ENCODE measurements around the gene NCKIPSD. TPM values are rescaled to one million over a fixed set of nuclear protein-coding genes. Genes with fewer than 3 reads are reported as not detected.

Gene NCKIPSD
- total RNA-seq, 5 donors from 2014 or later (not counting 1 experiment from before 2014, with no cell fraction given), result 17.4 to 23.4 (median 20.4) TPM

DNA sequence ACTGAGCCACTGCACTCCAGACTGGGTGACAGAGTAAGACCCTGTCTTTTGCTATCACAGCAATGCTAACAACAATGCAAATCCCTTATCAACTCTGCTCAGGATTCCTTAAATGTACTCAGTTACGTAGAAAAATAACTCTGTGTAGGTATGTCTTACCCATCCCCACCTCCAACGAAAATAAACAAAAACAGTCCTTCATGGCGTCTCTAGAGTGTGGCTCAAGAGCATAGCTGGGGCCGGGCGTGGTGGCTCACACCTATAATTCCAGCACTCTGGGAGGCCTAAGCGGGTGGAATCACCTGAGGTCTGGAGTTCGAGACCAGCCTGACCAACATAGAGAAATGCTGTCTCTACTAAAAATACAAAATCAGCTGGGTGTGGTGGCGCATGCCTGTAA, 13.2 kb upstream of the NCKIPSD start:
- Mint-ChIP-seq H3K4me3 (no peak overlapping the region), H3K4me1 (peaks cover 27 to 53% (median 41%) of the 10 kb centered on the region in 3 donors), H3K27ac (peak overlapping the region in 1 of 2 donors; percentile 44), H3K27me3 (no peaks in the 10 kb centered on the region), H3K36me3 (peaks cover 19% of the 10 kb centered on the region), H3K9me3 (no peaks in the 10 kb centered on the region)
- Histone ChIP-seq H3K36me3 (ENCODE audit: control insufficient read depth in 2 of 2, extremely low read depth in 1 of 2, insufficient read depth in 1 of 2, low read length in 1 of 2) (peaks cover 17 to 52% of the 10 kb centered on the region in 2 donors), H3K27ac (ENCODE audit: low read length) (no peak overlapping the region), H3K9me3 (no peaks in the 10 kb centered on the region), H3K4me1 (ENCODE audit: control insufficient read depth in 1 of 2, extremely low read depth in 1 of 2, insufficient read depth in 2 of 2, low read length in 2 of 2) (peaks cover 0 to 30% of the 10 kb centered on the region in 2 experiments), H3K4me3 (ENCODE audit: control insufficient read depth in 1 of 2, extremely low read depth in 1 of 2, low read length in 1 of 2) (no peak overlapping the region), H3K27me3 (replicated peaks in 1 of 2; ENCODE audit: control insufficient read depth in 2 of 2, extremely low read depth in 1 of 2, insufficient read depth in 2 of 2, low read length in 1 of 2) (no peaks in the 10 kb centered on the region)
- POLR2A ChIA-PET, result interaction anchor here in 1 of 2 donors (0.6 kb wide), 1 partner anchor 199 kb away, joined by 3 read pairs; no protein-coding TSS in a partner anchor
- DNase-seq (no peak), ATAC-seq (replicated peaks in 1 of 4) (no peak)
- WGBS (ENCODE audit: insufficient coverage), result 96% methylated on average over 6 of the region's 8 CpGs
- CTCF ChIA-PET, result no interaction called here

DNA sequence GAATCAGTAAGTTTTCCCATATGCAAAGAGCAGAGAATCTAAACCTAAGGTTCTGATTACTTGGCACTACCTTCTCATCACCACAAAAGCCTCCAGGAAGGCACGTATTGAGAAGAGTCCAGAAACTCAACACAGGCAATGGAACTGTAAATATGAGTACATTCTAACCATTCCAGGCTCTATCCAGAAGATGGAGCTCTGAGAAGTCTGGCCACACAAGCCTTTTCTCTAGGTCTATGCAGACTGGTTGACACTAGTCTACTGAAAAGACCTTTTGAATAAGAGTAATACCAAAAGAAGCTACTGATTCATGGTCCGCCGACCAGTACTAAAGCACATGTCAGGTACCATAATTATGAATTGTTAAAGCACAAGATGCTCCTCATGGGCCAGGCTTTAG, 12.2 kb upstream of the NCKIPSD start:
- H3K4me3 Mint-ChIP-seq, result no peak overlapping the region
- peaks cover 24% of the 10 kb centered on the region for H3K36me3 Mint-ChIP-seq
- H3K4me3 ChIP-seq (ENCODE audit: control insufficient read depth in 1 of 2, extremely low read depth in 1 of 2, low read length in 1 of 2), result no peak overlapping the region
- no CpG with 5 or more reads among the region's 3 CpGs for WGBS (ENCODE audit: insufficient coverage)
- DNase-seq (no peak), ATAC-seq (replicated peaks in 1 of 4) (no peak)
- no peaks in the 10 kb centered on the region for H3K27me3 Mint-ChIP-seq
- peaks cover 31 to 48% (median 37%) of the 10 kb centered on the region in 3 donors for H3K4me1 Mint-ChIP-seq
- ChIA-PET POLR2A (no interaction called here), CTCF (interaction anchor here in 1 of 2 donors (1.1 kb wide), 1 partner anchor 13 kb away, joined by 3 read pairs; no protein-coding TSS in a partner anchor)
- H3K9me3 Mint-ChIP-seq, result no peaks in the 10 kb centered on the region
- peaks cover 17 to 62% of the 10 kb centered on the region in 2 donors for H3K36me3 ChIP-seq (ENCODE audit: control insufficient read depth in 2 of 2, extremely low read depth in 1 of 2, insufficient read depth in 1 of 2, low read length in 1 of 2)
- H3K27me3 ChIP-seq (replicated peaks in 1 of 2; ENCODE audit: control insufficient read depth in 2 of 2, extremely low read depth in 1 of 2, insufficient read depth in 2 of 2, low read length in 1 of 2), result no peaks in the 10 kb centered on the region
- H3K9me3 ChIP-seq, result no peaks in the 10 kb centered on the region
- H3K27ac Mint-ChIP-seq, result peak overlapping the region in 1 of 2 donors; percentile 6
- no peak overlapping the region for H3K27ac ChIP-seq (ENCODE audit: low read length)
- peaks cover 0 to 32% of the 10 kb centered on the region in 2 experiments for H3K4me1 ChIP-seq (ENCODE audit: control insufficient read depth in 1 of 2, extremely low read depth in 1 of 2, insufficient read depth in 2 of 2, low read length in 2 of 2)

DNA sequence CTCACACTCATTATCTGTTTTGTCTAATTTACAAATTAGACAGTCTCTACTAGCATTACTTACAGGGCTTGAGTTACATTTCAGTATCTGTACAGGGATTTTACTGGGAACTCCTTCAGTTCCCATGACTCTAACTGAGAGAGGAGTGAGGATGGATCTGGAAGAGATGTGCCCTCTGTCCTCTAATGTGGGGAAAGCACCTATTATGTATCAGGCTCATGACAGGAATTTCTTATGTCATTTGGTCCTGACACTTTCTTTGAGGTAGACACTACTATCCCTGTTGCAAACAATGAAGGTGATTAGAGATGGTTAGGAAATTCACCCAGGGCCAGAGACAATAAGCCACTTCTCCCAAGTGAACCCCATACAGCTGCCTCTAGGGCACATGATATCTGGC, 10.9 kb upstream of the NCKIPSD start:
- H3K36me3 ChIP-seq (ENCODE audit: control insufficient read depth in 2 of 2, extremely low read depth in 1 of 2, insufficient read depth in 1 of 2, low read length in 1 of 2), result peaks cover 17 to 70% of the 10 kb centered on the region in 2 donors
- peaks cover 25% of the 10 kb centered on the region for H3K36me3 Mint-ChIP-seq
- H3K27ac ChIP-seq (ENCODE audit: low read length), result no peak overlapping the region

DNA sequence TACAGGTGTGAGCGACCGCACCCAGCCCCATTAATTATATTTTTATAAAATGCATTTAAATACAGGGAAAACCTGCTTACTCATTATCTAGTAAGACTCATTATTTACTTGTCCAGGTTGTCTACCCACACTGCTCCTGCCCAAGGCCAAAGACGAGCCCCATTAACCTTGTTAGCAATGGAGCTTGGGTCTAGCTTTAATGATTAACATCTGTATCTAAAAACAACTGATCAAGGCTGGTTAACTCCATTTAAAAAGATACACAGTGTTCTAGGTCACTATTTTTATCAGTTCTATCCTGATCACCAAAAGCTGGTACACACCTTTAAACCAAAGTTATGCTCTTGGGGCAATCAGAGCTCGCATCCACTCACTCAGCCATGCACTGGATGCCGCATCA, 10.4 kb upstream of the NCKIPSD start:
- Mint-ChIP-seq H3K4me1 (peaks cover 24 to 38% (median 28%) of the 10 kb centered on the region in 3 donors), H3K9me3 (no peaks in the 10 kb centered on the region), H3K36me3 (peaks cover 27% of the 10 kb centered on the region), H3K27me3 (no peaks in the 10 kb centered on the region), H3K27ac (peak overlapping the region in 1 of 2 donors; percentile 25), H3K4me3 (no peak overlapping the region)
- Histone ChIP-seq H3K4me1 (ENCODE audit: control insufficient read depth in 1 of 2, extremely low read depth in 1 of 2, insufficient read depth in 2 of 2, low read length in 2 of 2) (peaks cover 0 to 32% of the 10 kb centered on the region in 2 experiments), H3K36me3 (ENCODE audit: control insufficient read depth in 2 of 2, extremely low read depth in 1 of 2, insufficient read depth in 1 of 2, low read length in 1 of 2) (peaks cover 17 to 73% of the 10 kb centered on the region in 2 donors), H3K9me3 (no peaks in the 10 kb centered on the region), H3K27me3 (replicated peaks in 1 of 2; ENCODE audit: control insufficient read depth in 2 of 2, extremely low read depth in 1 of 2, insufficient read depth in 2 of 2, low read length in 1 of 2) (no peaks in the 10 kb centered on the region), H3K4me3 (ENCODE audit: control insufficient read depth in 1 of 2, extremely low read depth in 1 of 2, low read length in 1 of 2) (no peak overlapping the region), H3K27ac (ENCODE audit: low read length) (no peak overlapping the region)
- POLR2A ChIA-PET, result interaction anchor here (0.6 kb wide), 2 partner anchors 78 to 333 kb away, joined by 3 to 5 read pairs; partner anchors contain the start of gene IMPDH2 (in 1 of the 2)
- CTCF ChIA-PET, result no interaction called here
- WGBS (ENCODE audit: insufficient coverage), result 100% methylated on average over 2 of the region's 5 CpGs
- DNase-seq, result no peak
- no peak for ATAC-seq (replicated peaks in 1 of 4)

More for the DNA sequence above, 10.9 kb upstream of the NCKIPSD start:
- ChIA-PET CTCF (no interaction called here), POLR2A (interaction anchor here (0.6 to 0.7 kb wide), 3 partner anchors 78 to 333 kb away, joined by 3 to 7 read pairs (median 5); partner anchors contain the start of gene IMPDH2 (in 1 of the 2))
- Mint-ChIP-seq H3K27ac (peak overlapping the region in 1 of 2 donors; percentile 25), H3K9me3 (no peaks in the 10 kb centered on the region), H3K4me3 (no peak overlapping the region), H3K27me3 (no peaks in the 10 kb centered on the region), H3K4me1 (peaks cover 24 to 40% (median 28%) of the 10 kb centered on the region in 3 donors)
- DNase-seq, result no peak
- Histone ChIP-seq H3K4me3 (ENCODE audit: control insufficient read depth in 1 of 2, extremely low read depth in 1 of 2, low read length in 1 of 2) (no peak overlapping the region), H3K27me3 (replicated peaks in 1 of 2; ENCODE audit: control insufficient read depth in 2 of 2, extremely low read depth in 1 of 2, insufficient read depth in 2 of 2, low read length in 1 of 2) (no peaks in the 10 kb centered on the region), H3K9me3 (no peaks in the 10 kb centered on the region), H3K4me1 (ENCODE audit: control insufficient read depth in 1 of 2, extremely low read depth in 1 of 2, insufficient read depth in 2 of 2, low read length in 2 of 2) (peaks cover 0 to 32% of the 10 kb centered on the region in 2 experiments)
- no peak for ATAC-seq (replicated peaks in 1 of 4)

DNA sequence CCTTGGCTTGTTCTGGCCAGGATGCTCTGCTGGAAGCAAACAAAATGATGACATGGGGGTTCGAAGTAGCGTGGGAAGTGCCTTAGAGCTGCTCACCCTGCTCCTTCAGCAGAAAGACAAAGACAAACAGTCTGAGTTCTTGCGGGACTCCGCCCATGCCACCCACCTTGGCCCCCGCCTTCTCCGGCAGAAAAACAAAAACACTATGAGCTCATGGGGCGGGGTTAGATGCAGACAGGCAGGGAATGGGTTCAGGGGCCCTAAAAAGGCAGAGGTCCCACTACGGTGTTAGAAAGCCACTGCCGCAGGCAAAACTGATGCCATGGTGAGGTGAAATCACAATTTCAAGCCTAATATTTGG, 9.7 kb upstream of the NCKIPSD start:
- Histone ChIP-seq H3K36me3 (ENCODE audit: control insufficient read depth in 2 of 2, extremely low read depth in 1 of 2, insufficient read depth in 1 of 2, low read length in 1 of 2) (peaks cover 17 to 73% of the 10 kb centered on the region in 2 donors), H3K9me3 (no peaks in the 10 kb centered on the region), H3K4me3 (ENCODE audit: control insufficient read depth in 1 of 2, extremely low read depth in 1 of 2, low read length in 1 of 2) (no peak overlapping the region), H3K27me3 (replicated peaks in 1 of 2; ENCODE audit: control insufficient read depth in 2 of 2, extremely low read depth in 1 of 2, insufficient read depth in 2 of 2, low read length in 1 of 2) (no peaks in the 10 kb centered on the region), H3K4me1 (ENCODE audit: control insufficient read depth in 1 of 2, extremely low read depth in 1 of 2, insufficient read depth in 2 of 2, low read length in 2 of 2) (peaks cover 0 to 25% of the 10 kb centered on the region in 2 experiments), H3K27ac (ENCODE audit: low read length) (no peak overlapping the region)
- CTCF ChIA-PET, result no interaction called here
- peaks cover 31% of the 10 kb centered on the region for H3K36me3 Mint-ChIP-seq
- peak overlapping the region; percentile 46 to 66 for H3K27ac Mint-ChIP-seq
- DNase-seq, result no peak
- WGBS (ENCODE audit: insufficient coverage), result 73% methylated on average over 8 of the region's 9 CpGs
- H3K4me3 Mint-ChIP-seq, result no peak overlapping the region
- H3K27me3 Mint-ChIP-seq, result no peaks in the 10 kb centered on the region
- POLR2A ChIA-PET, result no interaction called here
- peaks cover 22 to 36% (median 24%) of the 10 kb centered on the region in 3 donors for H3K4me1 Mint-ChIP-seq
- peak in 1 of 4 experiments; percentile 46 for ATAC-seq (replicated peaks in 1 of 4)
- H3K9me3 Mint-ChIP-seq, result no peaks in the 10 kb centered on the region

DNA sequence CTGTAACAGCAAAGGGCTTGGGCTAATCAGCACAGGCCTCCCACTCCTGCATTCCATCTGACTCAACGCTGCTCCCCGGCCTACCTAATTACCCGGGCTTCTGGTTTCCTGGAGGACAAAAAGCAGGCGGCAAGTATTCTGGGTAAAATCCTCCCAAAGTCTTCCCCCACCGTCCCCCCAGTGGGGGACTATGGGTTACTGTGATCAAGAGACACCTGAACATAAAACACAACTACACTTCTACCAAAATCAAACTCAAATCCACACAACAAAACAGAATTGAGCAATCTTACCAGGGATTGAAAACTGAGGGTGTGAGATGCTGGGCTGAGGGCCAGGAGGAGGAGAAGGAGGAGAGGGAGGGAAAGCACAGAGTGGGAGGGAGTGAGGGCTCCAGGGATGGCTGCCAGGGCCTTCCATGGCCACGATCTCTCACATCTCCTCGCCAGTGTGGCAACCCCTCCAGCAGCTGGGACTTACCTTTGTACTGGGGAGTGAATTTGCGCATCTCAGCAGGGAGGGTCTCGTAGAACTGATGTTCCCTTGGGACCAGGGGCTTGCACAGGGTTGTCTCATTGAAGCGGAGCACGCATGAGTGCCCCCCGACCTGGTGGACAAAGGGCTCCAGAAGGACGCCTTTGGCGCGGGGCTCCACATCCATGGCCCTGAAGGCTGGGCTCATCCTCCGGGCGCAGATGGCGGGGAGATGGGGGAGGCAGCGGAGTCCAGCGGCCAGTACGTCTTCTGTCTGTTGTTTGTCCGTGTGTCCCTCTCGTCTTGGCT, 9.1 kb upstream of the NCKIPSD start:
- 98% methylated on average over 15 of the region's 23 CpGs for WGBS (ENCODE audit: insufficient coverage)
- peaks cover 16 to 31% (median 19%) of the 10 kb centered on the region in 3 donors for H3K4me1 Mint-ChIP-seq
- ATAC-seq (replicated peaks in 1 of 4), result no peak
- H3K4me3 Mint-ChIP-seq, result no peak overlapping the region
- POLR2A ChIA-PET, result no interaction called here
- H3K27ac Mint-ChIP-seq, result peak overlapping the region; percentile 46 to 66
- no peak overlapping the region for H3K4me3 ChIP-seq (ENCODE audit: control insufficient read depth in 1 of 2, extremely low read depth in 1 of 2, low read length in 1 of 2)
- no peaks in the 10 kb centered on the region for H3K27me3 Mint-ChIP-seq
- no peak overlapping the region for H3K27ac ChIP-seq (ENCODE audit: low read length)
- peaks cover 0 to 25% of the 10 kb centered on the region in 2 experiments for H3K4me1 ChIP-seq (ENCODE audit: control insufficient read depth in 1 of 2, extremely low read depth in 1 of 2, insufficient read depth in 2 of 2, low read length in 2 of 2)
- peaks cover 34% of the 10 kb centered on the region for H3K36me3 Mint-ChIP-seq
- H3K36me3 ChIP-seq (ENCODE audit: control insufficient read depth in 2 of 2, extremely low read depth in 1 of 2, insufficient read depth in 1 of 2, low read length in 1 of 2), result peaks cover 17 to 72% of the 10 kb centered on the region in 2 donors
- DNase-seq, result no peak
- no peaks in the 10 kb centered on the region for H3K9me3 ChIP-seq
- H3K9me3 Mint-ChIP-seq, result no peaks in the 10 kb centered on the region
- CTCF ChIA-PET, result no interaction called here
- H3K27me3 ChIP-seq (replicated peaks in 1 of 2; ENCODE audit: control insufficient read depth in 2 of 2, extremely low read depth in 1 of 2, insufficient read depth in 2 of 2, low read length in 1 of 2), result no peaks in the 10 kb centered on the region

All from T-cell (primary cell).